Activated naive CD4-positive, alpha-beta T cell (primary cell): ENCODE measurements around the gene ZNG1F.
"Not testable (repeated sequence)": the region's sequence is repeated elsewhere in the genome, so short reads cannot be mapped to it uniquely, and the experiment has no call there.

ENCODE experiments used
- DNase-seq, 4 experiments: peaks; one replicate each; lab custom pipeline; 2025; lab: John Stamatoyannopoulos, UW

The ZNG1F gene

DNA sequence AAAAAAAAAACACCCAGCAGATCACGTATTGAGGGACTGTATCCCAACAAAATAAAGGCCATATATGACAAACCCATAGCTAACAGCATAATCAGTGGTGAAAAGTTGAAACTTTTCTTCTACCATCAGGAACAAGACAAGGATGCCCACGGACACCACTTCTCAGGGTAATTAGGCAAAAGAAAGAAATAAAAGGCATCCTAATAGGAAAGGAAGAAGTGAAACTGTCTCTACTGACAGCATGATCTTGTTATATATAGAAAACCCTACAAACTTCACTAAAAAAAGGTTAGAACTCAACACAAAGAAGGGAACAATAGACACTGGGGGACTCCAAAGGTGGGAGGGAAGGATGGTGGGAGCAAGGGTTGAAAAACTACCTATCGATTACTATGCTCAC lies 102.9 kb downstream of the ZNG1F start:
- DNase-seq: not testable (repeated sequence)

GRCh38 chr9:41082358-41082757 lies 106.8 kb downstream of the ZNG1F start:
- DNase-seq: not testable (repeated sequence)
